IMR-90 (cell line): Measurements from ENCODE around the gene NUP107. TPM values are rescaled to one million over a fixed set of nuclear protein-coding genes. Genes with fewer than 3 reads are reported as not detected.
A peak's percentile ranks its signal among the peaks of the same experiment; 100 is the strongest.

Experiments used
- ATAC-seq: fragments of 200-7000 bp; cut with Tn5 transposase; 2 replicates; pipeline ENCODE4 v1.9.1; 2020; ENCODE audit warnings: low read depth, mild to moderate bottlenecking, moderate library complexity
- BruUV-seq: library from RNA; stranded (reverse); fragments of 400-500 nt; replicated peaks from 2 replicates; lab custom pipeline; 2021; lab: Mats Ljungman, UMichigan
- CTCF ChIA-PET: fragments of 300-600 bp; formaldehyde crosslinking; extraction: SDS; loops from one replicate; lab custom pipeline; 2021; ENCODE audit warnings: antibody characterized with exemption; lab: Yijun Ruan, JAX
- POLR2A ChIA-PET: fragments of 300-600 bp; sonication (Branson Sonifier 250); formaldehyde crosslinking; loops from one replicate; lab custom pipeline; 2022; ENCODE audit warnings: antibody characterized with exemption; ENCODE audit not compliant: unreplicated experiment; lab: Charles Lee
- DNase-seq: peaks from one replicate; pipeline ENCODE4 v3.0.0; 2013
- H2AFZ ChIP-seq: replicated peaks from 2 replicates; pipeline ENCODE3; 2013; ENCODE audit warnings: low read length, mild to moderate bottlenecking; ENCODE audit not compliant: poor library complexity
- H2AK5ac ChIP-seq: 2 replicates; pipeline ENCODE4 v1.6.1; 2013; ENCODE audit warnings: low read depth, low read length, inconsistent platforms
- H2AK9ac ChIP-seq: replicated peaks from 2 replicates; pipeline ENCODE3; 2013; ENCODE audit warnings: mild to moderate bottlenecking, low read depth, low read length, moderate library complexity; ENCODE audit not compliant: poor library complexity
- H2BK120ac ChIP-seq: 2 replicates; pipeline ENCODE4 v1.6.1; 2013; ENCODE audit warnings: low read depth, low read length, inconsistent platforms
- H2BK15ac ChIP-seq: 3 replicates; pipeline ENCODE4 v1.6.1; 2013; ENCODE audit warnings: low read depth, low read length, inconsistent platforms
- H2BK20ac ChIP-seq: 2 replicates; pipeline ENCODE4 v1.6.1; 2013; ENCODE audit warnings: low read depth, mild to moderate bottlenecking, inconsistent platforms, low read length, moderate library complexity
- H2BK5ac ChIP-seq: 2 replicates; pipeline ENCODE4 v1.6.1; 2013; ENCODE audit warnings: mild to moderate bottlenecking, low read depth, low read length, inconsistent platforms; ENCODE audit not compliant: poor library complexity, severe bottlenecking
- H3K14ac ChIP-seq: replicated peaks from 2 replicates; pipeline ENCODE4 v1.6.1; 2013; ENCODE audit warnings: low read depth, low read length, inconsistent platforms
- H3K18ac ChIP-seq: 2 replicates; pipeline ENCODE4 v1.6.1; 2013; ENCODE audit warnings: low read depth, low read length, control low read depth
- H3K23ac ChIP-seq: 2 replicates; pipeline ENCODE4 v1.6.1; 2013; ENCODE audit warnings: low read depth, low read length, inconsistent platforms
- H3K27ac ChIP-seq: 2 replicates; pipeline ENCODE4 v1.5.1; 2013; ENCODE audit warnings: mild to moderate bottlenecking, control low read depth, low read length; ENCODE audit not compliant: insufficient read depth
- H3K27me3 ChIP-seq: 2 replicates; pipeline ENCODE4 v1.6.1; 2013; ENCODE audit warnings: low read length; ENCODE audit not compliant: control insufficient read depth, insufficient read depth
- H3K36me3 ChIP-seq: 2 replicates; pipeline ENCODE4 v1.6.1; 2013; ENCODE audit warnings: low read length, mixed read lengths; ENCODE audit not compliant: control insufficient read depth, insufficient read depth
- H3K4ac ChIP-seq: 2 replicates; pipeline ENCODE4 v1.6.1; 2013; ENCODE audit warnings: low read depth, low read length, inconsistent platforms
- H3K4me1 ChIP-seq: 2 replicates; pipeline ENCODE4 v1.6.1; 2013; ENCODE audit warnings: low read length, mixed read lengths; ENCODE audit not compliant: control insufficient read depth, insufficient read depth
- H3K4me2 ChIP-seq: 2 replicates; pipeline ENCODE4 v1.6.1; 2013; ENCODE audit warnings: low read depth, mild to moderate bottlenecking, control low read depth, low read length, moderate library complexity
- H3K4me3 ChIP-seq: 2 replicates; pipeline ENCODE4 v1.5.1; 2013; ENCODE audit warnings: low read depth, mild to moderate bottlenecking, control low read depth, low read length, moderate library complexity; ENCODE audit not compliant: insufficient read depth
- H3K56ac ChIP-seq: 2 replicates; pipeline ENCODE4 v1.6.1; 2013; ENCODE audit warnings: low read length, inconsistent platforms; ENCODE audit not compliant: insufficient read depth; ENCODE audit errors: extremely low read depth
- H3K79me1 ChIP-seq, 2 experiments: 2 replicates each; pipeline ENCODE4 v1.6.1; 2013; ENCODE audit warnings: low read length in 2 of 2, inconsistent platforms in 1 of 2, low read depth in 1 of 2
- H3K9ac ChIP-seq: 2 replicates; pipeline ENCODE4 v1.6.1; 2013; ENCODE audit warnings: low read depth, low read length, control low read depth
- H3K9me1 ChIP-seq: 2 replicates; pipeline ENCODE4 v1.6.1; 2013; ENCODE audit warnings: low read length, inconsistent platforms; ENCODE audit not compliant: insufficient read depth
- H3K9me3 ChIP-seq: 2 replicates; pipeline ENCODE4 v1.6.1; 2013; ENCODE audit warnings: low read length; ENCODE audit not compliant: control insufficient read depth, insufficient read depth
- H4K20me1 ChIP-seq: 2 replicates; pipeline ENCODE4 v1.6.1; 2013; ENCODE audit warnings: low read length, inconsistent platforms; ENCODE audit not compliant: insufficient read depth
- H4K5ac ChIP-seq: 2 replicates; pipeline ENCODE4 v1.6.1; 2013; ENCODE audit warnings: mild to moderate bottlenecking, low read depth, low read length, control low read depth
- H4K8ac ChIP-seq, 2 experiments: 2 replicates each; pipeline ENCODE4 v1.6.1; 2013; ENCODE audit warnings: low read depth in 2 of 2, low read length in 2 of 2, control low read depth in 1 of 2, inconsistent platforms in 1 of 2
- H4K91ac ChIP-seq: 2 replicates; pipeline ENCODE4 v1.6.1; 2013; ENCODE audit warnings: low read depth, low read length, inconsistent platforms; ENCODE audit not compliant: insufficient read depth
- CEBPB ChIP-seq: IDR thresholded peaks from 2 replicates; pipeline ENCODE4 v1.6.1; 2012; ENCODE audit warnings: low read depth, low read length, improper control_type of control experiment
- FOS ChIP-seq: fragments of 150-350 bp; IDR thresholded peaks from 2 replicates; pipeline ENCODE4 v1.6.1; 2016; ENCODE audit warnings: low read depth, low read length
- MAFK ChIP-seq: IDR thresholded peaks from 2 replicates; pipeline ENCODE4 v1.6.1; 2012; ENCODE audit warnings: low read depth, low read length, improper control_type of control experiment
- MAZ ChIP-seq: IDR thresholded peaks from 2 replicates; pipeline ENCODE4 v1.6.1; 2012; ENCODE audit warnings: low read depth, mild to moderate bottlenecking, low read length, improper control_type of control experiment, moderate library complexity, borderline replicate concordance
- MXI1 ChIP-seq: IDR thresholded peaks from 2 replicates; pipeline ENCODE4 v1.6.1; 2012; ENCODE audit warnings: low read depth, mild to moderate bottlenecking, low read length, moderate library complexity, borderline replicate concordance
- NFE2L2 ChIP-seq: fragments of 150-350 bp; IDR thresholded peaks from 2 replicates; pipeline ENCODE4 v1.6.1; 2016; ENCODE audit warnings: low read depth, mild to moderate bottlenecking, low read length
- POLR2A ChIP-seq: IDR thresholded peaks from 2 replicates; pipeline ENCODE4 v1.6.1; 2012; ENCODE audit warnings: mild to moderate bottlenecking, low read depth, low read length
- RAD21 ChIP-seq: IDR thresholded peaks from 2 replicates; pipeline ENCODE4 v1.6.1; 2012; ENCODE audit warnings: low read length, improper control_type of control experiment
- RCOR1 ChIP-seq: IDR thresholded peaks from 2 replicates; pipeline ENCODE4 v1.6.1; 2012; ENCODE audit warnings: mild to moderate bottlenecking, low read length, improper control_type of control experiment; ENCODE audit not compliant: insufficient replicate concordance
- RFX5 ChIP-seq: IDR thresholded peaks from 2 replicates; pipeline ENCODE4 v1.8.0; 2012; ENCODE audit warnings: low read depth, mild to moderate bottlenecking, low read length, moderate library complexity
- SMC3 ChIP-seq: fragments of 150-350 bp; IDR thresholded peaks from 2 replicates; pipeline ENCODE4 v1.6.1; 2016; ENCODE audit warnings: low read depth, mild to moderate bottlenecking, antibody characterized with exemption, low read length, moderate library complexity
- WGBS, 2 experiments: methylation state at CpG; one replicate each; pipeline versions ENCODE4 v1.1.5 to v1.1.7; 2013; ENCODE audit warnings: missing lambda C conversion rate in 2 of 2; ENCODE audit not compliant: insufficient read length in 1 of 2; ENCODE audit errors: extremely low coverage in 2 of 2; 5-methylcytosine and 5-hydroxymethylcytosine counted together
- dilution Hi-C: fragments of 300-500 bp; cut with HindIII; formaldehyde crosslinking; loops from one replicate; pipeline ENCODE4 v1.14.3; 2018; ENCODE audit warnings: low sequenced_read_pairs; ENCODE audit not compliant: unreplicated experiment
- in situ Hi-C: fragments of 300-500 bp; cut with MboI; formaldehyde crosslinking; loops from 3 replicates; pipeline ENCODE4 v1.14.3; 2019; ENCODE audit warnings: low sequenced_read_pairs, inconsistent platforms, mixed read lengths
- intact Hi-C: fragments of 100-400 bp; cut with micrococcal nuclease; formaldehyde crosslinking; loops from 2 replicates; pipeline ENCODE4 v1.10.0; 2022
- polyA plus RNA-seq, 3 experiments: library from polyadenylated mRNA; depleted of rRNA; stranded (reverse); fragments of >200 nt; gene quantifications; 2 replicates each; pipeline ENCODE4 v1.2.3, GENCODE V29; 2012; ENCODE audit warnings: low replicate concordance in 1 of 3
- total RNA-seq: library from RNA; depleted of rRNA; stranded (reverse); fragments of >200 nt; gene quantifications from 2 replicates; pipeline ENCODE4 v1.2.3, GENCODE V29; 2012
- TF ChIP-seq, protein P1 (sequence below): fragments of 150-350 bp; IDR thresholded peaks from 2 replicates; pipeline ENCODE4 v1.6.1; 2017; ENCODE audit warnings: mild to moderate bottlenecking, antibody characterized with exemption, low read length, low read depth
- TF ChIP-seq, protein P2 (sequence below): fragments of 150-350 bp; IDR thresholded peaks from 2 replicates; pipeline ENCODE4 v1.6.1; 2016; ENCODE audit warnings: low read depth, mild to moderate bottlenecking, low read length, moderate library complexity, borderline replicate concordance
- TF ChIP-seq, protein P3 (sequence below): conservative IDR thresholded peaks from 2 replicates; pipeline ENCODE4 v1.5.1; 2012; ENCODE audit warnings: mild to moderate bottlenecking, low read depth, low read length, improper control_type of control experiment

NUP107 gene
- total and polyA plus RNA-seq, 2 of the 4 experiments (the other 2 are of a cell fraction): 34.5 to 69.7 TPM

DNA sequence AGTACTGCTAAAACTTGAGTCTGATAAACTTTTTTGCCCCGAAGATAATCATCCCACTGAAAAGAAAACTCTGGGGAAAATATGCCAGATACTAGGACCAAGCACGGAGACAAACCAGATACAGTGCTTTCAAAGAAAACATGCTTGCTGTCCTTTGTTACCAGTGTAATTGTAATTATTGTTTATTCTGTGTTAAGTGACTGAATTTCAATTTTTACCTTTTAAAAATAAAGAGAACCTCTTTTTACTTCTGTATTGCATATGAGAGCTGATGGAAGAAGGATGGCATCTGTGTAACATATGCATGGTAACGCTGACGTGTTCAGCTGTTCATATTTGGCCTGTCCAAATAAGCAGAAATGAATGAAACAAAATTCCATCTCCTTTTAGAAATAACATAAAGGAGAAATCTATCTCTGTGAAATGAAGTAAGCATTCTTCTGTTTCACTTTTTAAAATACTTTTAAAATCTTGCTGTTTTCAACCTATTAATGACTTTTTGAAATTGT, 81.7 kb downstream of the NUP107 start:
- no peak overlapping the region for H3K4me2 ChIP-seq
- no TSS peak for BruUV-seq
- ATAC-seq (peak; percentile 57), DNase-seq (peak; percentile 49)
- H3K18ac ChIP-seq: no peak overlapping the region
- H3K4me3 ChIP-seq: no peak overlapping the region
- no peak overlapping the region for H3K4ac ChIP-seq
- H2BK20ac ChIP-seq: no peak overlapping the region
- H3K23ac ChIP-seq: no peak overlapping the region
- WGBS, 2 experiments: no CpG with 5 or more reads among the region's 4 CpGs
- H2BK15ac ChIP-seq: no peak overlapping the region
- no peak overlapping the region for H4K91ac ChIP-seq
- no peaks in the 10 kb centered on the region for H3K27me3 ChIP-seq
- H3K36me3 ChIP-seq: peaks cover 4% of the 10 kb centered on the region; the same call in 1 of the 2 replicates
- no peak overlapping the region for H2BK120ac ChIP-seq
- TF ChIP-seq NFE2L2 (no peak), CEBPB (no peak), POLR2A (no peak), SMC3 (no peak), RCOR1 (no peak), RAD21 (no peak), RFX5 (no peak), MXI1 (no peak), FOS (no peak), MAFK (no peak), MAZ (no peak)
- TF ChIP-seq, protein P1, sequence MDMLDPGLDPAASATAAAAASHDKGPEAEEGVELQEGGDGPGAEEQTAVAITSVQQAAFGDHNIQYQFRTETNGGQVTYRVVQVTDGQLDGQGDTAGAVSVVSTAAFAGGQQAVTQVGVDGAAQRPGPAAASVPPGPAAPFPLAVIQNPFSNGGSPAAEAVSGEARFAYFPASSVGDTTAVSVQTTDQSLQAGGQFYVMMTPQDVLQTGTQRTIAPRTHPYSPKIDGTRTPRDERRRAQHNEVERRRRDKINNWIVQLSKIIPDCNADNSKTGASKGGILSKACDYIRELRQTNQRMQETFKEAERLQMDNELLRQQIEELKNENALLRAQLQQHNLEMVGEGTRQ: no peak
- TF ChIP-seq, protein P2, sequence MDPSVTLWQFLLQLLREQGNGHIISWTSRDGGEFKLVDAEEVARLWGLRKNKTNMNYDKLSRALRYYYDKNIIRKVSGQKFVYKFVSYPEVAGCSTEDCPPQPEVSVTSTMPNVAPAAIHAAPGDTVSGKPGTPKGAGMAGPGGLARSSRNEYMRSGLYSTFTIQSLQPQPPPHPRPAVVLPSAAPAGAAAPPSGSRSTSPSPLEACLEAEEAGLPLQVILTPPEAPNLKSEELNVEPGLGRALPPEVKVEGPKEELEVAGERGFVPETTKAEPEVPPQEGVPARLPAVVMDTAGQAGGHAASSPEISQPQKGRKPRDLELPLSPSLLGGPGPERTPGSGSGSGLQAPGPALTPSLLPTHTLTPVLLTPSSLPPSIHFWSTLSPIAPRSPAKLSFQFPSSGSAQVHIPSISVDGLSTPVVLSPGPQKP: no peak
- TF ChIP-seq, protein P3, sequence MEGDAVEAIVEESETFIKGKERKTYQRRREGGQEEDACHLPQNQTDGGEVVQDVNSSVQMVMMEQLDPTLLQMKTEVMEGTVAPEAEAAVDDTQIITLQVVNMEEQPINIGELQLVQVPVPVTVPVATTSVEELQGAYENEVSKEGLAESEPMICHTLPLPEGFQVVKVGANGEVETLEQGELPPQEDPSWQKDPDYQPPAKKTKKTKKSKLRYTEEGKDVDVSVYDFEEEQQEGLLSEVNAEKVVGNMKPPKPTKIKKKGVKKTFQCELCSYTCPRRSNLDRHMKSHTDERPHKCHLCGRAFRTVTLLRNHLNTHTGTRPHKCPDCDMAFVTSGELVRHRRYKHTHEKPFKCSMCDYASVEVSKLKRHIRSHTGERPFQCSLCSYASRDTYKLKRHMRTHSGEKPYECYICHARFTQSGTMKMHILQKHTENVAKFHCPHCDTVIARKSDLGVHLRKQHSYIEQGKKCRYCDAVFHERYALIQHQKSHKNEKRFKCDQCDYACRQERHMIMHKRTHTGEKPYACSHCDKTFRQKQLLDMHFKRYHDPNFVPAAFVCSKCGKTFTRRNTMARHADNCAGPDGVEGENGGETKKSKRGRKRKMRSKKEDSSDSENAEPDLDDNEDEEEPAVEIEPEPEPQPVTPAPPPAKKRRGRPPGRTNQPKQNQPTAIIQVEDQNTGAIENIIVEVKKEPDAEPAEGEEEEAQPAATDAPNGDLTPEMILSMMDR: no peak
- H2AK9ac ChIP-seq: no peak overlapping the region
- no peaks in the 10 kb centered on the region for H3K9me3 ChIP-seq
- no peak overlapping the region for H3K56ac ChIP-seq
- H3K79me1 ChIP-seq: no peaks in the 10 kb centered on the region
- H3K9ac ChIP-seq: no peak overlapping the region
- no peaks in the 10 kb centered on the region for H3K4me1 ChIP-seq
- in situ Hi-C loops (no loop called here), dilution Hi-C loops (no loop called here), intact Hi-C loops (no loop called here)
- POLR2A ChIA-PET: no interaction called here
- no peak overlapping the region for H4K5ac ChIP-seq
- no peak overlapping the region for H3K27ac ChIP-seq
- H2AK5ac ChIP-seq: no peak overlapping the region
- H3K14ac ChIP-seq: no peak overlapping the region
- no peaks in the 10 kb centered on the region for H4K20me1 ChIP-seq
- H2AFZ ChIP-seq: no peak overlapping the region
- CTCF ChIA-PET: no interaction called here
- no peaks in the 10 kb centered on the region for H3K9me1 ChIP-seq
- no peak overlapping the region for H2BK5ac ChIP-seq
- no peak overlapping the region for H4K8ac ChIP-seq
